Liver (tissue), 9 donors: ENCODE results near the gene UBAP2. TPM values are rescaled to one million over a fixed set of nuclear protein-coding genes. Genes with fewer than 3 reads are reported as not detected.

Experiments used
- DNase-seq: peaks from one replicate; pipeline ENCODE4 v3.0.0-alpha.2; 2017; ENCODE audit warnings: low spot score
- H3K27ac ChIP-seq, 2 donors: one replicate each; pipeline ENCODE4 v1.7.0; 2013; ENCODE audit warnings: inconsistent platforms in 2 of 2, low read length in 2 of 2, control low read depth in 1 of 2, low read depth in 1 of 2, mild to moderate bottlenecking in 1 of 2
- H3K27me3 ChIP-seq, 4 donors: one replicate each; pipeline versions ENCODE4 v1.6.1 to v1.7.0; 2013; ENCODE audit warnings: low read length in 3 of 4, inconsistent platforms in 1 of 4, mild to moderate bottlenecking in 1 of 4, moderate library complexity in 1 of 4; ENCODE audit not compliant: control insufficient read depth in 4 of 4, insufficient read depth in 4 of 4
- H3K36me3 ChIP-seq, 4 donors: one replicate each; pipeline versions ENCODE4 v1.6.1 to v1.7.0; 2013; ENCODE audit warnings: low read length in 3 of 4, mild to moderate bottlenecking in 3 of 4, low read depth in 1 of 4, moderate library complexity in 1 of 4; ENCODE audit not compliant: control insufficient read depth in 4 of 4, insufficient read depth in 3 of 4
- H3K4me1 ChIP-seq, 4 donors: one replicate each; pipeline versions ENCODE4 v1.6.1 to v1.7.0; 2013; ENCODE audit warnings: low read length in 3 of 4, mild to moderate bottlenecking in 3 of 4, moderate library complexity in 1 of 4; ENCODE audit not compliant: control insufficient read depth in 4 of 4, insufficient read depth in 4 of 4
- H3K4me3 ChIP-seq, 3 donors: one replicate each; pipeline versions ENCODE4 v1.6.1 to v1.7.0; 2013; ENCODE audit warnings: low read length in 3 of 3, control low read depth in 1 of 3, low read depth in 1 of 3, mild to moderate bottlenecking in 1 of 3
- H3K9ac ChIP-seq, 2 donors: one replicate each; pipeline ENCODE4 v1.7.0; 2013; ENCODE audit warnings: low read length in 2 of 2, mild to moderate bottlenecking in 2 of 2, moderate library complexity in 2 of 2, control low read depth in 1 of 2, low read depth in 1 of 2
- H3K9me3 ChIP-seq, 4 donors: one replicate each; pipeline versions ENCODE4 v1.6.1 to v1.7.0; 2013; ENCODE audit warnings: low read length in 3 of 4; ENCODE audit not compliant: control insufficient read depth in 4 of 4
- ATF3 ChIP-seq: IDR thresholded peaks from 2 replicates; pipeline ENCODE4 v1.6.1; 2016; ENCODE audit warnings: antibody characterized with exemption
- CTCF ChIP-seq: fragments of 150-350 bp; IDR thresholded peaks from 2 replicates; pipeline ENCODE4 v1.5.1; 2017; ENCODE audit warnings: improper control_type of control experiment, low read depth, low read length; ENCODE audit not compliant: missing input control
- EGR1 ChIP-seq, 2 donors: IDR thresholded peaks; 2 replicates each; pipeline ENCODE4 v1.6.1; 2016 to 2018; ENCODE audit warnings: antibody characterized with exemption in 2 of 2, low read depth in 2 of 2
- FOXA1 ChIP-seq: IDR thresholded peaks from 2 replicates; pipeline ENCODE4 v1.6.1; 2016; ENCODE audit warnings: antibody characterized with exemption
- FOXA2 ChIP-seq: IDR thresholded peaks from 2 replicates; pipeline ENCODE4 v1.6.1; 2016; ENCODE audit warnings: antibody characterized with exemption
- GABPA ChIP-seq, 2 donors: IDR thresholded peaks in 1 of 2; conservative IDR thresholded peaks in 1 of 2; 2 replicates each; pipeline ENCODE4 v1.6.1; 2016; ENCODE audit warnings: antibody characterized with exemption in 2 of 2, mild to moderate bottlenecking in 1 of 2, moderate library complexity in 1 of 2
- HNF4A ChIP-seq, 2 donors: conservative IDR thresholded peaks; 2 replicates each; pipeline ENCODE4 v1.6.1; 2016; ENCODE audit warnings: antibody characterized with exemption in 2 of 2, mild to moderate bottlenecking in 2 of 2
- HNF4G ChIP-seq: IDR thresholded peaks from 2 replicates; pipeline ENCODE4 v1.6.1; 2016; ENCODE audit warnings: antibody characterized with exemption
- JUND ChIP-seq, 2 donors: IDR thresholded peaks; 2 replicates each; pipeline ENCODE4 v1.6.1; 2016; ENCODE audit warnings: antibody characterized with exemption in 2 of 2
- MAX ChIP-seq: IDR thresholded peaks from 2 replicates; pipeline ENCODE4 v1.6.1; 2016; ENCODE audit warnings: antibody characterized with exemption
- NR2F2 ChIP-seq: IDR thresholded peaks from 2 replicates; pipeline ENCODE4 v1.6.1; 2016; ENCODE audit warnings: antibody characterized with exemption
- RAD21 ChIP-seq, 2 donors: IDR thresholded peaks; 2 replicates each; pipeline ENCODE4 v1.6.1; 2016; ENCODE audit warnings: antibody characterized with exemption in 2 of 2, mild to moderate bottlenecking in 2 of 2
- REST ChIP-seq: IDR thresholded peaks from 2 replicates; pipeline ENCODE4 v1.6.1; 2016; ENCODE audit warnings: antibody characterized with exemption, mild to moderate bottlenecking
- RXRA ChIP-seq, 2 donors: IDR thresholded peaks; 2 replicates each; pipeline ENCODE4 v1.6.1; 2017 to 2018; ENCODE audit warnings: antibody characterized with exemption in 2 of 2, mild to moderate bottlenecking in 1 of 2
- SP1 ChIP-seq: IDR thresholded peaks from 2 replicates; pipeline ENCODE4 v1.6.1; 2018; ENCODE audit warnings: antibody characterized with exemption, mild to moderate bottlenecking
- TAF1 ChIP-seq: conservative IDR thresholded peaks from 2 replicates; pipeline ENCODE4 v1.6.1; 2016; ENCODE audit warnings: antibody characterized with exemption, mild to moderate bottlenecking
- YY1 ChIP-seq: IDR thresholded peaks from 2 replicates; pipeline ENCODE4 v1.6.1; 2016; ENCODE audit warnings: antibody characterized with exemption, mild to moderate bottlenecking
- ZBTB33 ChIP-seq: IDR thresholded peaks from 2 replicates; pipeline ENCODE4 v1.6.1; 2016; ENCODE audit warnings: antibody characterized with exemption
- WGBS: extraction: QIAGEN DNeasy Blood & Tissue Kit; methylation state at CpG from one replicate; pipeline ENCODE4 v1.1.7; 2013; 5-methylcytosine and 5-hydroxymethylcytosine counted together
- polyA plus RNA-seq, 2 donors: library from polyadenylated mRNA; stranded (reverse) in 1 of 2; unstranded in 1 of 2; fragments of 200-250 nt in 1 of 2; fragments of >200 nt in 1 of 2; fragmentation: Nextera tagmentation in 1 of 2; extraction: Ambion mirVana in 1 of 2; gene quantifications; one replicate each; pipeline versions ENCODE4 v1.2.1 to v1.2.3, GENCODE V29; 2013 to 2015
- total RNA-seq, 2 donors: library from RNA; depleted of rRNA; stranded (reverse); fragments of >200 nt; gene quantifications; one replicate each; pipeline ENCODE4 v1.2.3, GENCODE V29; 2014
- donor health status: healthy.
- donor health status: healthy.
- donor health status: healthy.
- donor health status: healthy.
- donor health status: healthy.

UBAP2 gene
- total and polyA plus RNA-seq, 4 donors = 5.4 to 12.6 (median 8.3) TPM

GRCh38 chr9:34072868-34073590 lies 24.3 kb upstream of the UBAP2 start:
- TF ChIP-seq ZBTB33 = no peak
- TF ChIP-seq SP1 = peak; percentile 84
- no peak for TF ChIP-seq REST
- TF ChIP-seq NR2F2 = no peak
- no peak for TF ChIP-seq CTCF
- TF ChIP-seq HNF4A (conservative IDR thresholded peaks at IDR 0.05) = peak; percentile 61 to 63
- TF ChIP-seq FOXA1 = peak; percentile 71
- TF ChIP-seq FOXA2 = peak; percentile 92
- TF ChIP-seq HNF4G = no peak
- TF ChIP-seq TAF1 = no peak
- TF ChIP-seq JUND (IDR thresholded peaks at IDR 0.05) = peak; percentile 58 to 80
- TF ChIP-seq EGR1 (IDR thresholded peaks at IDR 0.05; ENCODE audit: low read depth in 2 of 2) = no peak
- no peak for TF ChIP-seq GABPA (IDR thresholded peaks at IDR 0.05 in 1 of 2, conservative IDR thresholded peaks at IDR 0.05 in 1 of 2)
- TF ChIP-seq MAX = no peak
- peak in 1 of 2 donors; percentile 80 for TF ChIP-seq RXRA (IDR thresholded peaks at IDR 0.05)
- TF ChIP-seq YY1 = peak; percentile 47
- peak; percentile 33 for TF ChIP-seq ATF3
- peak; percentile 35 to 38 for TF ChIP-seq RAD21 (IDR thresholded peaks at IDR 0.05)
- H3K27me3 ChIP-seq = no peaks in the 10 kb centered on the region
- H3K4me3 ChIP-seq = no peak overlapping the region
- H3K36me3 ChIP-seq = no peaks in the 10 kb centered on the region
- H3K9me3 ChIP-seq = no peaks in the 10 kb centered on the region
- peaks cover 3 to 18% (median 15%) of the 10 kb centered on the region in 4 donors for H3K4me1 ChIP-seq
- DNase-seq = peak; percentile 36
- WGBS = 32% methylated on average over 5 of the region's 5 CpGs
- H3K9ac ChIP-seq = no peak overlapping the region
- peak overlapping the region; percentile 1 to 7 for H3K27ac ChIP-seq
